Fibroblast of skin of right quadriceps (primary cell): ENCODE results near the gene ABI3BP.

Experiments
- DNase-seq: peaks from one replicate; pipeline ENCODE4 v3.0.0-alpha.2; 2013

The ABI3BP gene

GRCh38 chr3:100941451-100941850 is 51.8 kb downstream of the ABI3BP start:
- DNase-seq = no peak

- no peak for DNase-seq
Observed at GRCh38 chr3:100941041-100941440, 52.2 kb downstream of the ABI3BP start.

DNA sequence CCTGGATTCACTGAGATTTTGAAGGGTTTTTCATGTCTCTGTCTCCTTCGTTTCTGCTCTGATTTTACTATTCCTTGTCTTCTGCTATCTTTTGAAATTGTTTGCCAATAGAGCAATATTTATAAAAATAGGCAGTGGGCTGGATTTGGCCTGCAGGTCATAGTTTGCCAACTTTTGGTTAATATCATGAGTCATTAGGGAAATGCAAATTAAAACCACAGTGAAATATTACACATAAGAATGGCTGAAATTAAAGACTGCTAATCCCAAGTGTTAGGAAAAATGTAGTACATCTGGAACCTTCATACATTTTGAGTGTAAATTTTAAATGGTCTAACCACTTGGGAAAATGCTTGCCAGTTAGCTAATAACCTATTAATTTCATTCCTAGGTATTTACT is 56.3 kb downstream of the ABI3BP start:
- no peak for DNase-seq

DNA sequence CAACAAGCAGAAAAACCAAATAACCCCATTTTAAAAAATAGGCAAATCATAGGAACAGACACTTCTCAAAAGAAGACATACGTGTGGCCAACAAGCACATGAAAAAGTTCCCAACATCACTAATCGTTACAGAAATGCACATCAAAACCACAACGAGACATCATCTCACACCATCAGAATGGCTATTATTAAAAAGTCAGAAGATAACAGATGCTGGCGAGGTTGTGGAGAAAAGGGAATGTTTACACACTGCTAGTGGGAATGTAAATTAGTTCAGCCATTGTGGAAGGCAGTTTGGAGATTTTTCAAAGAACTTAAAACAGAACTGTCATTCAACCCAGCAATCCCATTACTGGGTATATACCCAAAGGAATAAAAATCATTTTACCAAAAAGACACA is 60.7 kb downstream of the ABI3BP start:
- DNase-seq = peak; percentile 30

DNA sequence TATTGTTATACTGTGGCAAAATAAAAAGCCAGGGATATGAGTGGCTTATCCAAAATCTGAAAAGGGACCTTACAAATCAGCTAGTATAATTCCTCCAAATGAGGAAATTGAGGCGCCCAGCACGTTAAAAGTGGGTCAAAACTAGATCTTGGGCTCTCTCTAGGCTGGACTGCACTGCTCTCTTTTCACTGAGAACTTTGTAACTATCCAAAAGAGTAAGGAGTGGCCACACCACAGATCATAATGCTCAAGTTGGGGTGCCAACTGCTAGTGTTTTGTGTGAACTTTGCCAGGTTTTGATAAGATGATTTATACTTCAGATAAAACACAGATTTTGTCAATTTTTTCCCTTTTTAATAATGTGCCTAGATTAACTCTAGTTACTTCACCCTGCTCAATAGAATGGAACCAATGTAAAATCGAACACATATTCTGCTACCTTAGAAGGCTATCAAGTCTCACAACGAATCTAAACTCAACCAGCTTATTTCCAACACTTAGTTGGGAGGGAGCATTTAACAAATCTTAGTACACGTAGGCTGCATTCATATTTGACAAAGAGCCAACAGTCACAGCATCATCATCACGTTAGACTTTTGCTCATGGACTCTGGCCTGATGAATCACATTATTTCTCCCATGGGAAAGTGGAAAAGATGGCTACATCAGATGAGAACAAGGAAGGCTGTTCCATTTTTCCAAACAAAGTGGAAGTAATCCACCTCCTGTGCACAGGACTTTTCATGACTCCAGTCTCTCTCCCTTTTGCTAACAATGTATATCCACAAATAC is 64.4 kb downstream of the ABI3BP start:
- DNase-seq = peak; percentile 97

- peak; percentile 19 for DNase-seq
Observed at GRCh38 chr3:100927775-100928174, 65.4 kb downstream of the ABI3BP start.

GRCh38 chr3:100915706-100916495 is 77.3 kb downstream of the ABI3BP start:
- DNase-seq = no peak

DNA sequence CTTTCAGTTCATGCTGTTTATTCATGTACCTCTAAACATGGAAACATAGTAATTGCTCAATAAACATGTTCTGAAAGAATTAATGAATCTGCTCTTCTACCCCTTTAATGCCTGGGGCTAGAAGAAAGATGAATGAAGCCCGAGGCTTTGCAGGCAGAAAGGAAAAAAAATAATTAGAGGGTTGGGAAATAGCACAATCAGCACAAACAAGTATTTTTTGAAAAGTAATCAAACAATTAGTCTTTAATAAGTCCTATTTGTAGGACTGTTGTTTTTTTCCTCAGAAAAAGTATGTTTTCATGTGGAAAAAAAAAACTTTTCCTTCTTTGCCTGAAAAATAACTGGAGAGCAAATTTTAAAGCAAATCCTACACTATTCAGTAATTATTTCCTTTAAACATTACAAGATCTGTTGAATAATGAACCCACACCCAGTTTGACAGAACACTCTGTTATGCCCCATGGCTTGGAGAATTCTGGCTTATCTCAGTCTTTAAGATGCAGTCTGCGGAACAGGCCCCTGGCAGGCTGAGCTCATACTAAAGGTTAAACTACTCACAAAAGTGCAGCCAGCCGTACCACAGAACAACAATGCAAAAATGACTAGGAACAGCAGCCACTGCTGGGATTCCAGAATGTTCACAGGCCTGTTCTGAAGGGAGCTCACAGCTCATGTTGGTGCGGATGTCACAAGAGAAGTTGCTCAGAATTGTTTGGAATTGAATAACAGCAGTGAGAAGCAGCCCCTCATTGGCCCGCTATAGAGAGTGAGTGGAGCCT is 79.2 kb downstream of the ABI3BP start:
- DNase-seq = no peak

- DNase-seq = no peak
Observed at GRCh38 chr3:100912976-100913545, 80.2 kb downstream of the ABI3BP start.

DNA sequence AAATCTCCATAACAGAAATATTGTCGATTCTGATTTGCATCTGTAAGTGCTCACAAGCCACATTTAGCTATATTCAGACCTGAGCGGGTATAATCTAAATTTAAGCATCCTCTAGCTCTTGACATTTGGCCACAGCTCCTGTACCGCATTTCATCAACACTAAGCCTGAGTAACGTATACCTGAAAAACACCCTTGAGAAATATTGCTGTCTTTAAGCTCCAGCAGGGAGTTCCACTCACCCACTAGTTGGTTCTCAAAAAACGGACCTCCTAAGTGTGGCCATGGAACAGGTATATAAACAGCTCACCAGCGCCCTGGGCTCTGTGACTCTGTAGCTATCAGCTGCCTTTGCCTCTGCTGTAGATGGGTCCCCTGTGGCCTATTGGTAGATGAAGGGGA is 80.7 kb downstream of the ABI3BP start:
- DNase-seq = no peak

DNA sequence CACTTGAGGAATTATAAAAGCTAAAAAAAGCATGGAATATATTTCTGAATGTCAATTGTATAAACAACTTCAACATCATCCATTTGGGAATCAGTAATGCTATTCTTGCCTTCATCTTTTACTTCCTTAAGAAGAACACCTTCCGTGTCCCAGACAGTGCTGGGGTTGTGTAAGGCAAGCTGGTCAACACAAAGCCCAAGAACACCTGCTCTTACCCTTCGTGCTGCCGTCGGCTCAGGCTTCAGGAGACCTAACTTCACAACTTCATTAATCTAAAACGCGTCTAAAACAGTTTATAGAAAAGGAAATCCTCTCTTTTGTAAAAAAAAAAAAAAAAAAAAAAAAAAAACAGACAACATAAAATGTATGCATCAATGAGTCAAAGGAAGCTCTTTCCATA is 81.3 kb downstream of the ABI3BP start:
- no peak for DNase-seq

- DNase-seq = no peak
Observed at GRCh38 chr3:100910986-100911385, 82.2 kb downstream of the ABI3BP start.

GRCh38 chr3:100902572-100902971 is 90.6 kb downstream of the ABI3BP start:
- peak; percentile 97 for DNase-seq

DNA sequence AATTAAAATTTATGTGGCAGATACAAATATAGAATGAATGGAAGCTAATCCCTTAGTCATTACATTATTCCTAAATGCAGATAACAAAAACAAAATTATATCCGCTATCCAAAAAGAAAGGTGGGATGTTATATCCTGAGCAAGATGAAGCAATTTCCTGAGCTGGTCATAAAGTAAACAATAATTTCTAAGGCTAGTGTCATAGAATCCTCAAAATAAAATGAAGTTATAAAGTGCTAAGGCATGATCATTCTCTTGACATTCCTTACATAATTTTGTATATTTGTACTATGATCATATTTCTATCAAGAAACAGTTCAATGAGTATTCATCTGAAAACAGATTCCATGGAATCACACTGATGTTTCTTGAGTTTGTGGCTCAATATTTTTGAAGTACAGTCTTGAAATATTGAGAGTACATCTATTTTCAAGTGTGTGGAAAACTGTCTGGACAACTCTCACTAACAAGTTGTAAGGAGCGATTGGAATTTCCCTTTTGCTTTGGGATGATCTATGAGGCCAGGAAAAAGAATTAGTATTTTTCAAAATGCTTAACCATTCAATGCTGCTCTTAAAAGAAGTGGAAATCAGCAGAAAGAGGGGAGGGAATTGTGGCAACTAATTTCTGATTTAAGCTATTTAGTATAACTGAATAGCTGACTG is 92.4 kb downstream of the ABI3BP start:
- DNase-seq = peak; percentile 37

GRCh38 chr3:100899440-100900091 is 93.7 kb downstream of the ABI3BP start:
- DNase-seq = no peak

GRCh38 chr3:100898681-100899080 is 94.5 kb downstream of the ABI3BP start:
- no peak for DNase-seq

DNA sequence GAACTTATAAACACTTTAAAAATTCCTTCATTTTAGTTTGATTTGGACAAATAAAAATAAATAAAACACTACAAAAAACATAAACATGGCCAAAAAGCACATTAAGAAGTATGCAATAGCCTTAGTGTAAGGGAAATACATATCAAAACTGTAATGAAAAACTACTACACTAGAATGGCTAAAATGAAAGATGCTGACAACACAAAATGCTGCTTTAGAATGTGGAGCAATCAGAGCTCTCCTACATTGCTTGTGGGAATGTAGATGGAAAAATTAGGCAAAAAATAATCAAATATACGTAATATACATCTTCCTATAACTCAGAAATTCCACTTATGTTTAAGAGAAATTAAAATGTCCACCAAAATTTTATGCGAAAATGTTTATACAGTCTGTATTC is 96.2 kb downstream of the ABI3BP start:
- no peak for DNase-seq

GRCh38 chr3:100893590-100893989 is 99.6 kb downstream of the ABI3BP start:
- DNase-seq = peak; percentile 24

DNA sequence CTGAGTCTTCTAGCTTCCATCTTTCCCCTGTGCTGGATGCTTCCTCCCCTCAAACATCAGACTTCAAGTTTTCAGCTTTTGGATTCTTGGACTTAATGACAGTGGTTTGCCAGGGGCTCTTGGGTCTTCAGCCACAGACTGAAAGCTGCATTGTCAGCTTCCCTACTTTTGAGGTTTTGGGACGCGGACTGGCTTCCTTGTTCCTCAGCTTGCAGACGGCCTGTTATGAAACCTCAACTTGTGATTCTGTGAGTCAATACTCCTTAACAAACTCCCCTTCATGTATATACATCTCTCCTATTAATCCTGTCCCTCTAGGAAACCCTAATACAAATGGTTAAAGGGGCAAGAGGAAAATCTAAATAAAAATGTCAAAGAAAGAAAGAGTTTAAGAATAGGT is 100.1 kb downstream of the ABI3BP start:
- DNase-seq = no peak

- DNase-seq = peak; percentile 70
Observed at GRCh38 chr3:100891827-100892226, 101.4 kb downstream of the ABI3BP start.

DNA sequence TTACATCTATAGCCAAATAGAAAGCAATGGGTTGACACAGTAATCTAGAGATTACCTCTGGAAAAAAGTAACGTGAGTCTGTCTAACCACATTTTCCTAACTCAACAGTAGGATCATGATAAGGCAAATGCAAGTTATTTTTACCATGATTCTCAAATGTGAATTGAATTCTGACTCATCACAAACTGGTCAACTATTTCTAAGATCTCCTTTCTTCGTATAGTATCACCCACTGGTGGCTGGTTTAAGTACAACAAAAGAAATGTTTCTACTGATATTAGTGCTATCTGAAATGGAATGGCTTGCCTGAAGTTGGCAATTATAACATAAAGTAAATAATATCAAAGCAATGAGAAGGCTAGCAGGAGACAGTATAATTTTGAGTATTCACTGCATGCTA is 102.2 kb downstream of the ABI3BP start:
- DNase-seq = peak; percentile 53

DNA sequence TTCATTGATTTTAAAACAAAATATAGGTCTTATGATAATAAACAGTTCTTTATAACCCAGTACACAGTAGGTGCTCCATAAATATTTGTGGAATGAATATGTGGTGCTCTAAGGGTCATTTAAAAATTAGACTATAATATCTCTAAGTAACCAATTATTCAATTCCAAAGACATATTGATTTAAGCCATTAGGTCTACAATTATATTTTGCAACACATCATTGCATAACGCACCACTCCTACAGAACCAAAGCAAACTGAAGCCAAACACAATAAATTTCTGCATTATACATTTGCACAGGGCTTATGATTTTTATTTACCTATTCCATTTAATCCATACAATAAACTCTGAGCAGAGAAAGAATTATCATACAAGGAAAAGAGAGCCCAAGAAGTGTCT is 104.3 kb downstream of the ABI3BP start:
- no peak for DNase-seq
